Endothelial cell of umbilical vein (primary cell): ENCODE measurements around the gene RIT2. TPM values are rescaled to one million over a fixed set of nuclear protein-coding genes. Genes with fewer than 3 reads are reported as not detected.

Source experiments
- BruUV-seq: library from RNA; stranded (reverse); fragments of 400-500 nt; replicated peaks from 2 replicates; lab custom pipeline; 2021; lab: Mats Ljungman, UMichigan
- CTCF ChIA-PET: fragments of 300-600, 350-600 bp; sonication (Branson Sonifier 250); formaldehyde crosslinking; loops from one replicate; lab custom pipeline; 2021; ENCODE audit warnings: antibody characterized with exemption, inconsistent platforms; lab: Charles Lee
- POLR2A ChIA-PET: fragments of 300-600, 350-600 bp; sonication (Branson Sonifier 250); formaldehyde crosslinking; loops from one replicate; lab custom pipeline; 2021; ENCODE audit warnings: antibody characterized with exemption, inconsistent platforms; lab: Charles Lee
- DNase-seq: peaks from one replicate; pipeline ENCODE4 v3.0.0-alpha.2; 2011; ENCODE audit warnings: low read depth, low spot score
- FAIRE-seq: peaks from 2 replicates; lab custom pipeline; 2011; peaks lifted over from hg19 to GRCh38; lab: Jason Lieb, UNC
- H2AFZ ChIP-seq: 2 replicates; pipeline ENCODE4 v1.6.0; 2012; ENCODE audit warnings: low read depth, low read length, control low read depth, inconsistent platforms
- H3K27ac ChIP-seq: 2 replicates; pipeline ENCODE4 v1.5.1; 2011; ENCODE audit warnings: low read depth, mild to moderate bottlenecking, control low read depth, low read length, moderate library complexity; ENCODE audit not compliant: insufficient read depth
- H3K27me3 ChIP-seq, 2 experiments: 2 replicates each; pipeline versions ENCODE4 v1.6.0 to v1.6.1; 2011; ENCODE audit warnings: low read length in 2 of 2, mixed read lengths in 1 of 2; ENCODE audit not compliant: control insufficient read depth in 2 of 2, insufficient read depth in 2 of 2
- H3K36me3 ChIP-seq, 2 experiments: 2 replicates in 1 of 2; 3 replicates in 1 of 2; pipeline ENCODE4 v1.5.1; 2011; ENCODE audit warnings: low read length in 2 of 2, mild to moderate bottlenecking in 1 of 2, moderate library complexity in 1 of 2; ENCODE audit not compliant: control insufficient read depth in 2 of 2, insufficient read depth in 2 of 2; ENCODE audit errors: extremely low read depth in 1 of 2
- H3K4me1 ChIP-seq: 3 replicates; pipeline ENCODE4 v1.5.1; 2011; ENCODE audit warnings: mild to moderate bottlenecking, low read length; ENCODE audit not compliant: control insufficient read depth, insufficient read depth; ENCODE audit errors: extremely low read depth
- H3K4me2 ChIP-seq: 2 replicates; pipeline ENCODE4 v1.6.1; 2011; ENCODE audit warnings: low read length, control low read depth, mixed read lengths; ENCODE audit not compliant: insufficient read depth
- H3K4me3 ChIP-seq, 3 experiments: fragments of 200-600 bp in 1 of 3; sonication (generic), shearing (Covaris generic) in 1 of 3; replicated peaks in 1 of 3; 2 replicates each; pipeline ENCODE4 v1.5.1; 2011 to 2016; ENCODE audit warnings: control low read depth in 3 of 3, low read length in 3 of 3, mild to moderate bottlenecking in 2 of 3, inconsistent platforms in 1 of 3, low read depth in 1 of 3, moderate library complexity in 1 of 3; ENCODE audit not compliant: insufficient read depth in 1 of 3
- H3K79me2 ChIP-seq: 2 replicates; pipeline ENCODE4 v1.6.0; 2012; ENCODE audit warnings: low read length, inconsistent platforms; ENCODE audit not compliant: control insufficient read depth, insufficient read depth
- H3K9ac ChIP-seq: replicated peaks from 2 replicates; pipeline ENCODE3; 2011; ENCODE audit warnings: low read length, control low read depth; ENCODE audit not compliant: insufficient read depth; ENCODE audit errors: extremely low read depth
- H3K9me1 ChIP-seq: replicated peaks from 3 replicates; pipeline ENCODE4 v1.6.0; 2011; ENCODE audit warnings: mild to moderate bottlenecking, low read length; ENCODE audit not compliant: control insufficient read depth, insufficient read depth; ENCODE audit errors: extremely low read depth
- H3K9me3 ChIP-seq: replicated peaks from 2 replicates; pipeline ENCODE4 v1.5.1; 2012; ENCODE audit warnings: low read length, inconsistent platforms; ENCODE audit not compliant: control insufficient read depth, insufficient read depth
- H4K20me1 ChIP-seq: replicated peaks from 2 replicates; pipeline ENCODE3; 2011; ENCODE audit warnings: mild to moderate bottlenecking, low read length; ENCODE audit not compliant: control insufficient read depth, insufficient read depth; ENCODE audit errors: extremely low read depth
- EZH2 ChIP-seq: IDR thresholded peaks from 2 replicates; pipeline ENCODE4 v1.6.1; 2012; ENCODE audit warnings: borderline replicate concordance, low read depth, mild to moderate bottlenecking, moderate library complexity, low read length, inconsistent platforms; ENCODE audit not compliant: severe bottlenecking
- FOS ChIP-seq: IDR thresholded peaks from 2 replicates; pipeline ENCODE4 v1.6.1; 2011; ENCODE audit warnings: mild to moderate bottlenecking, low read length, moderate library complexity, borderline replicate concordance; ENCODE audit not compliant: insufficient read depth
- GATA2 ChIP-seq: IDR thresholded peaks from 2 replicates; pipeline ENCODE4 v1.7.0; 2011; ENCODE audit warnings: low read depth, mild to moderate bottlenecking, moderate library complexity, mixed read lengths, low read length; ENCODE audit not compliant: insufficient read length, insufficient read depth
- JUN ChIP-seq: IDR thresholded peaks from 2 replicates; pipeline ENCODE4 v1.6.1; 2011; ENCODE audit warnings: borderline replicate concordance, low read depth; ENCODE audit not compliant: insufficient read length, insufficient read depth
- MAX ChIP-seq: IDR thresholded peaks from 2 replicates; pipeline ENCODE4 v1.6.1; 2011; ENCODE audit not compliant: insufficient read depth, insufficient read length
- MYC ChIP-seq: IDR thresholded peaks from one replicate; pipeline ENCODE4 v1.6.1; 2011; ENCODE audit warnings: mild to moderate bottlenecking, low read depth, low read length
- POLR2A ChIP-seq: IDR thresholded peaks from 2 replicates; pipeline ENCODE4 v1.6.1; 2012; ENCODE audit warnings: low read depth, mild to moderate bottlenecking, control low read depth, low read length
- POLR2AphosphoS5 ChIP-seq: IDR thresholded peaks from 2 replicates; pipeline ENCODE4 v1.6.1; 2012; ENCODE audit warnings: low read depth, mild to moderate bottlenecking, control low read depth, low read length, moderate library complexity; ENCODE audit not compliant: insufficient read depth
- dilution Hi-C: fragments of 300-500 bp; cut with MboI; formaldehyde crosslinking; loops from one replicate; pipeline ENCODE4 v1.15.0; 2019; ENCODE audit warnings: low sequenced_read_pairs; ENCODE audit not compliant: extremely low pct_ligation_motif_present
- intact Hi-C: fragments of 100-400 bp; cut with micrococcal nuclease; formaldehyde crosslinking; loops from one replicate; pipeline ENCODE4 v1.10.0; 2022
- polyA plus RNA-seq, 4 experiments: library from polyadenylated mRNA; depleted of rRNA in 3 of 4; stranded (reverse) in 3 of 4; unstranded in 1 of 4; fragments of >200 nt; gene quantifications; 2 replicates each; pipeline versions ENCODE4 v1.2.1 to v1.2.3, GENCODE V29; 2011 to 2012; ENCODE audit warnings: missing spikeins in 1 of 4
- total RNA-seq: library from RNA; stranded (reverse); gene quantifications from 2 replicates; pipeline ENCODE4 v1.2.3, GENCODE V29; 2021
- TF ChIP-seq, protein P1 (sequence below), 2 donors: IDR thresholded peaks; 1 replicate in 1 of 2; 2 replicates in 1 of 2; pipeline ENCODE4 v1.5.1; 2011; ENCODE audit warnings: low read length in 2 of 2, mild to moderate bottlenecking in 2 of 2, moderate library complexity in 2 of 2, control low read depth in 1 of 2, inconsistent platforms in 1 of 2, low read depth in 1 of 2; ENCODE audit not compliant: insufficient read depth in 1 of 2; ENCODE audit errors: extremely low read depth in 1 of 2

RIT2 gene
- total and polyA plus RNA-seq, 2 donors (not counting 3 experiments of a cell fraction or from before 2014, with no cell fraction given): not detected

GRCh38 chr18:43031169-43031568 is 84.3 kb downstream of the RIT2 start:
- Histone ChIP-seq H3K36me3 (no peaks in the 10 kb centered on the region), H3K4me2 (no peak overlapping the region), H3K9me3 (no peaks in the 10 kb centered on the region), H3K9ac (no peak overlapping the region), H2AFZ (no peak overlapping the region), H3K4me1 (no peaks in the 10 kb centered on the region), H3K27ac (no peak overlapping the region), H3K79me2 (no peaks in the 10 kb centered on the region), H3K4me3 (no peak overlapping the region), H4K20me1 (no peaks in the 10 kb centered on the region), H3K27me3 (no peaks in the 10 kb centered on the region), H3K9me1 (no peaks in the 10 kb centered on the region)
- dilution Hi-C loops (no loop called here), intact Hi-C loops (no loop called here)
- ChIA-PET CTCF (interaction anchor here (1.1 kb wide), 1 partner anchor 92 kb away, joined by 3 read pairs; no protein-coding TSS in a partner anchor), POLR2A (no interaction called here)
- FAIRE-seq: no peak
- BruUV-seq: no TSS peak
- DNase-seq: no peak
- TF ChIP-seq, protein P1, sequence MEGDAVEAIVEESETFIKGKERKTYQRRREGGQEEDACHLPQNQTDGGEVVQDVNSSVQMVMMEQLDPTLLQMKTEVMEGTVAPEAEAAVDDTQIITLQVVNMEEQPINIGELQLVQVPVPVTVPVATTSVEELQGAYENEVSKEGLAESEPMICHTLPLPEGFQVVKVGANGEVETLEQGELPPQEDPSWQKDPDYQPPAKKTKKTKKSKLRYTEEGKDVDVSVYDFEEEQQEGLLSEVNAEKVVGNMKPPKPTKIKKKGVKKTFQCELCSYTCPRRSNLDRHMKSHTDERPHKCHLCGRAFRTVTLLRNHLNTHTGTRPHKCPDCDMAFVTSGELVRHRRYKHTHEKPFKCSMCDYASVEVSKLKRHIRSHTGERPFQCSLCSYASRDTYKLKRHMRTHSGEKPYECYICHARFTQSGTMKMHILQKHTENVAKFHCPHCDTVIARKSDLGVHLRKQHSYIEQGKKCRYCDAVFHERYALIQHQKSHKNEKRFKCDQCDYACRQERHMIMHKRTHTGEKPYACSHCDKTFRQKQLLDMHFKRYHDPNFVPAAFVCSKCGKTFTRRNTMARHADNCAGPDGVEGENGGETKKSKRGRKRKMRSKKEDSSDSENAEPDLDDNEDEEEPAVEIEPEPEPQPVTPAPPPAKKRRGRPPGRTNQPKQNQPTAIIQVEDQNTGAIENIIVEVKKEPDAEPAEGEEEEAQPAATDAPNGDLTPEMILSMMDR (IDR thresholded peaks at IDR 0.05; ENCODE audit: extremely low read depth in 1 of 2, insufficient read depth in 1 of 2, low read depth in 1 of 2, low read length in 2 of 2): no peak
- no peak for TF ChIP-seq POLR2AphosphoS5
- TF ChIP-seq MYC: no peak
- no peak for TF ChIP-seq JUN
- TF ChIP-seq EZH2: no peak
- no peak for TF ChIP-seq FOS
- TF ChIP-seq MAX: no peak
- no peak for TF ChIP-seq GATA2
- TF ChIP-seq POLR2A: no peak
